Glutamatergic neuron (in vitro differentiated cells): Measurements from ENCODE around the gene TRAF5. TPM values are rescaled to one million over a fixed set of nuclear protein-coding genes. Genes with fewer than 3 reads are reported as not detected.

ENCODE experiments used
- DNase-seq: peaks from one replicate; pipeline ENCODE4 v3.0.0; 2022
- H3K27ac Mint-ChIP-seq: one replicate; pipeline ENCODE4 v1.8.0; 2020; ENCODE audit warnings: mild to moderate bottlenecking, mixed read lengths, inconsistent platforms; ENCODE audit not compliant: unreplicated experiment
- H3K27me3 Mint-ChIP-seq: one replicate; pipeline ENCODE4 v1.8.0; 2020; ENCODE audit warnings: mild to moderate bottlenecking, moderate library complexity, mixed read lengths, inconsistent platforms; ENCODE audit not compliant: unreplicated experiment
- H3K36me3 Mint-ChIP-seq: one replicate; pipeline ENCODE4 v1.8.0; 2020; ENCODE audit warnings: mild to moderate bottlenecking, mixed read lengths, inconsistent platforms; ENCODE audit not compliant: unreplicated experiment
- H3K4me1 Mint-ChIP-seq: one replicate; pipeline ENCODE4 v1.8.0; 2020; ENCODE audit warnings: mild to moderate bottlenecking, low read depth, mixed read lengths, inconsistent platforms; ENCODE audit not compliant: unreplicated experiment
- H3K4me3 Mint-ChIP-seq: one replicate; pipeline ENCODE4 v1.8.0; 2020; ENCODE audit warnings: mild to moderate bottlenecking, mixed read lengths, inconsistent platforms; ENCODE audit not compliant: unreplicated experiment
- H3K9me3 Mint-ChIP-seq: one replicate; pipeline ENCODE4 v1.8.0; 2020; ENCODE audit warnings: mild to moderate bottlenecking, moderate library complexity, mixed read lengths, inconsistent platforms; ENCODE audit not compliant: unreplicated experiment
- total RNA-seq: library from RNA; stranded (reverse); fragmentation: NEBNext Ultra II Directional; extraction: Animal tissue kit (Norgen Biotek cat#: 25700); gene quantifications from one replicate; pipeline ENCODE4 v1.2.1, GENCODE V29; 2021; ENCODE audit not compliant: unreplicated experiment
- TF ChIP-seq, protein P1 (sequence below): fragments of 200-600 bp; sonication (generic); IDR thresholded peaks from one replicate; pipeline ENCODE4 v1.5.0; 2021; ENCODE audit not compliant: partially characterized antibody, unreplicated experiment

The TRAF5 gene
- total RNA-seq, 1 donor from 2014 or later = 9.7 TPM

- Mint-ChIP-seq H3K4me1 (peaks cover 12% of the 10 kb centered on the region), H3K27ac (no peak overlapping the region), H3K9me3 (peaks cover 4% of the 10 kb centered on the region), H3K27me3 (peaks cover 4% of the 10 kb centered on the region), H3K4me3 (no peak overlapping the region), H3K36me3 (no peaks in the 10 kb centered on the region)
- TF ChIP-seq, protein P1, sequence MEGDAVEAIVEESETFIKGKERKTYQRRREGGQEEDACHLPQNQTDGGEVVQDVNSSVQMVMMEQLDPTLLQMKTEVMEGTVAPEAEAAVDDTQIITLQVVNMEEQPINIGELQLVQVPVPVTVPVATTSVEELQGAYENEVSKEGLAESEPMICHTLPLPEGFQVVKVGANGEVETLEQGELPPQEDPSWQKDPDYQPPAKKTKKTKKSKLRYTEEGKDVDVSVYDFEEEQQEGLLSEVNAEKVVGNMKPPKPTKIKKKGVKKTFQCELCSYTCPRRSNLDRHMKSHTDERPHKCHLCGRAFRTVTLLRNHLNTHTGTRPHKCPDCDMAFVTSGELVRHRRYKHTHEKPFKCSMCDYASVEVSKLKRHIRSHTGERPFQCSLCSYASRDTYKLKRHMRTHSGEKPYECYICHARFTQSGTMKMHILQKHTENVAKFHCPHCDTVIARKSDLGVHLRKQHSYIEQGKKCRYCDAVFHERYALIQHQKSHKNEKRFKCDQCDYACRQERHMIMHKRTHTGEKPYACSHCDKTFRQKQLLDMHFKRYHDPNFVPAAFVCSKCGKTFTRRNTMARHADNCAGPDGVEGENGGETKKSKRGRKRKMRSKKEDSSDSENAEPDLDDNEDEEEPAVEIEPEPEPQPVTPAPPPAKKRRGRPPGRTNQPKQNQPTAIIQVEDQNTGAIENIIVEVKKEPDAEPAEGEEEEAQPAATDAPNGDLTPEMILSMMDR = no peak
- no peak for DNase-seq
Measured at GRCh38 chr1:211339631-211340041, 13.0 kb downstream of the TRAF5 start.

GRCh38 chr1:211340622-211341507 lies 14.2 kb downstream of the TRAF5 start:
- peaks cover 4% of the 10 kb centered on the region for H3K9me3 Mint-ChIP-seq
- TF ChIP-seq, protein P1 = no peak
- no peak overlapping the region for H3K4me3 Mint-ChIP-seq
- DNase-seq = no peak
- peaks cover 4% of the 10 kb centered on the region for H3K27me3 Mint-ChIP-seq
- no peaks in the 10 kb centered on the region for H3K36me3 Mint-ChIP-seq
- no peak overlapping the region for H3K27ac Mint-ChIP-seq
- peaks cover 13% of the 10 kb centered on the region for H3K4me1 Mint-ChIP-seq

DNA sequence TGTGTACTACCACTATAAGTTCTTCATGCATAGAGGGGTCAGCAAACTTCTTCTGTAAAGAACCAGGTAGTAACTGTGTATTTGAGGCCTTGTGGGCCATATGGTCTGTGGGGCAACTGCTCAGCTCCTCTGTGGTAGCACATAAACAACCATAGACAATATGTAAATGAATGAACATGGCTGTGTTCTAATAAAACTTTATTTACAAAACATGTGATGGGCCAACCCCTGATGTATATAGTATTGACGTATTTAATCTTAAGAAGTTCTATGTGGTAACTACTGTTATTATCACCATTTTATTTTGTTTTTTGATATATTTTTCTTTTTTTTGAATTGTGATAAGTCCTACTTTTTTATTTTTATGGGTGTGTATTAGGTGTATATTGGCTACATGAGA lies 15.4 kb downstream of the TRAF5 start:
- TF ChIP-seq, protein P1 = no peak
- Mint-ChIP-seq H3K36me3 (no peaks in the 10 kb centered on the region), H3K4me3 (no peak overlapping the region), H3K27me3 (peaks cover 4% of the 10 kb centered on the region), H3K9me3 (peaks cover 4% of the 10 kb centered on the region), H3K27ac (no peak overlapping the region), H3K4me1 (peaks cover 13% of the 10 kb centered on the region)
- no peak for DNase-seq

GRCh38 chr1:211343607-211344006 lies 17.0 kb downstream of the TRAF5 start:
- no peak for DNase-seq
- H3K4me1 Mint-ChIP-seq = peaks cover 3% of the 10 kb centered on the region
- TF ChIP-seq, protein P1 = no peak
- peaks cover 2% of the 10 kb centered on the region for H3K27me3 Mint-ChIP-seq
- no peaks in the 10 kb centered on the region for H3K36me3 Mint-ChIP-seq
- peaks cover 2% of the 10 kb centered on the region for H3K9me3 Mint-ChIP-seq
- no peak overlapping the region for H3K4me3 Mint-ChIP-seq
- no peak overlapping the region for H3K27ac Mint-ChIP-seq

- H3K9me3 Mint-ChIP-seq = peaks cover 2% of the 10 kb centered on the region
- no peak for DNase-seq
- TF ChIP-seq, protein P1 = no peak
- H3K36me3 Mint-ChIP-seq = no peaks in the 10 kb centered on the region
- H3K4me3 Mint-ChIP-seq = no peak overlapping the region
- no peaks in the 10 kb centered on the region for H3K27me3 Mint-ChIP-seq
- H3K27ac Mint-ChIP-seq = no peak overlapping the region
- peaks cover 3% of the 10 kb centered on the region for H3K4me1 Mint-ChIP-seq
Measured at GRCh38 chr1:211344152-211344618, 17.6 kb downstream of the TRAF5 start.
